NCI-H2029 treated with DMSO at 0.1 percent for 48 hours (cell line): ENCODE measurements around the gene CCR3.

Source experiments
- DNase-seq: peaks from one replicate; lab custom pipeline; 2025; lab: John Stamatoyannopoulos, UW

The CCR3 gene

GRCh38 chr3:46221391-46221790 is 20.9 kb upstream of the CCR3 start:
- no peak for DNase-seq

GRCh38 chr3:46221938-46222337 is 20.3 kb upstream of the CCR3 start:
- DNase-seq, result no peak

- no peak for DNase-seq
These were observed 19.7 kb upstream of the CCR3 start for GRCh38 chr3:46222435-46223161.

- no peak for DNase-seq
These were observed 13.7 kb upstream of the CCR3 start for GRCh38 chr3:46228260-46229242.

- no peak for DNase-seq
These were observed 10.9 kb upstream of the CCR3 start for GRCh38 chr3:46231323-46231722.

- no peak for DNase-seq
These were observed 9.1 kb upstream of the CCR3 start for GRCh38 chr3:46233194-46233593.

- no peak for DNase-seq
These were observed 6.8 kb upstream of the CCR3 start for GRCh38 chr3:46235425-46235824.

GRCh38 chr3:46236294-46237054 is 5.8 kb upstream of the CCR3 start:
- no peak for DNase-seq

GRCh38 chr3:46238386-46238785 is 3.9 kb upstream of the CCR3 start:
- DNase-seq, result no peak

- DNase-seq, result no peak
These were observed 2.8 kb upstream of the CCR3 start for GRCh38 chr3:46239301-46239938.

GRCh38 chr3:46239952-46240351 is 2.3 kb upstream of the CCR3 start:
- no peak for DNase-seq

GRCh38 chr3:46243560-46243959 is 1.3 kb downstream of the CCR3 start:
- no peak for DNase-seq

GRCh38 chr3:46245146-46245545 is 2.9 kb downstream of the CCR3 start:
- DNase-seq, result no peak

- no peak for DNase-seq
These were observed 10.7 kb downstream of the CCR3 start for GRCh38 chr3:46252980-46253379.

- no peak for DNase-seq
These were observed 16.3 kb downstream of the CCR3 start for GRCh38 chr3:46258525-46258924.

- DNase-seq, result no peak
These were observed 19.8 kb downstream of the CCR3 start for GRCh38 chr3:46261926-46262594.

GRCh38 chr3:46264002-46264401 is 21.7 kb downstream of the CCR3 start:
- DNase-seq, result no peak

- DNase-seq, result no peak
These were observed 24.3 kb downstream of the CCR3 start for GRCh38 chr3:46266598-46266997.

- no peak for DNase-seq
These were observed 27.3 kb downstream of the CCR3 start for GRCh38 chr3:46269556-46269955.

- DNase-seq, result no peak
These were observed 28.2 kb downstream of the CCR3 start for GRCh38 chr3:46270474-46270873.

- DNase-seq, result peak; percentile 42
These were observed 29.0 kb downstream of the CCR3 start for GRCh38 chr3:46271209-46271745.
